Lower lobe of right lung (tissue), 2 donors: ENCODE results near the gene ELOVL1. TPM values are rescaled to one million over a fixed set of nuclear protein-coding genes. Genes with fewer than 3 reads are reported as not detected.

Experiments
- ATAC-seq, 2 donors: fragments of 200-7000 bp; cut with Tn5 transposase; one replicate each; pipeline ENCODE4 v1.9.1; 2020 to 2022; ENCODE audit warnings: mild to moderate bottlenecking in 2 of 2, moderate library complexity in 2 of 2
- DNase-seq: peaks from one replicate; pipeline ENCODE4 v3.0.0-alpha.2; 2020
- H3K27ac ChIP-seq: fragments of 200-600 bp; one replicate; pipeline ENCODE4 v1.8.0; 2022
- H3K27me3 ChIP-seq: fragments of 200-600 bp; one replicate; pipeline ENCODE4 v1.8.0; 2022; ENCODE audit warnings: low read depth
- H3K36me3 ChIP-seq: fragments of 200-600 bp; one replicate; pipeline ENCODE4 v1.8.0; 2022; ENCODE audit warnings: mild to moderate bottlenecking
- H3K4me1 ChIP-seq: fragments of 200-600 bp; one replicate; pipeline ENCODE4 v1.8.0; 2022
- H3K4me3 ChIP-seq: fragments of 200-600 bp; one replicate; pipeline ENCODE4 v1.8.0; 2022; ENCODE audit warnings: mild to moderate bottlenecking
- H3K9me3 ChIP-seq: fragments of 200-600 bp; one replicate; pipeline ENCODE4 v1.8.0; 2022
- CTCF ChIP-seq: fragments of 200-600 bp; IDR thresholded peaks from one replicate; pipeline ENCODE4 v1.8.0; 2022; ENCODE audit warnings: antibody characterized with exemption, mild to moderate bottlenecking
- intact Hi-C: fragments of 100-400 bp; cut with DNase I; formaldehyde crosslinking; loops from one replicate; pipeline ENCODE4 v1.11.0; 2022
- total RNA-seq: library from RNA; stranded (reverse); fragmentation: NEBNext Ultra II Directional; extraction: Animal tissue kit (Norgen Biotek cat#: 25700); gene quantifications from one replicate; pipeline ENCODE4 v1.2.1, GENCODE V29; 2021
- donor health status: DM: no; HTN: yes; CAD: no; lungs with severe emphysema.

The ELOVL1 gene
- total RNA-seq, 1 donor from 2014 or later: 99.8 TPM

GRCh38 chr1:43358746-43359693, 8.8 kb downstream of the ELOVL1 start, which contains the start of gene CDC20:
Gene CDC20 (plus strand): TSS chr1:43358981. CDS start chr1:43359216, 235 bp downstream.
- Histone ChIP-seq H3K9me3 (no peaks in the 10 kb centered on the region), H3K4me1 (peaks cover 14% of the 10 kb centered on the region), H3K27me3 (no peaks in the 10 kb centered on the region), H3K4me3 (peak within 1 kb of the TSS; percentile 83), H3K36me3 (peaks cover 35% of the 10 kb centered on the region), H3K27ac (peak within 1 kb of the TSS; percentile 97)
- DNase-seq (peak; percentile 99), ATAC-seq (peak; percentile 98 to 99)
- TF ChIP-seq CTCF: no peak
- intact Hi-C loops: loop anchor here (10.0 kb wide), 1 partner anchor 124 kb away; no protein-coding TSS in a partner anchor

DNA sequence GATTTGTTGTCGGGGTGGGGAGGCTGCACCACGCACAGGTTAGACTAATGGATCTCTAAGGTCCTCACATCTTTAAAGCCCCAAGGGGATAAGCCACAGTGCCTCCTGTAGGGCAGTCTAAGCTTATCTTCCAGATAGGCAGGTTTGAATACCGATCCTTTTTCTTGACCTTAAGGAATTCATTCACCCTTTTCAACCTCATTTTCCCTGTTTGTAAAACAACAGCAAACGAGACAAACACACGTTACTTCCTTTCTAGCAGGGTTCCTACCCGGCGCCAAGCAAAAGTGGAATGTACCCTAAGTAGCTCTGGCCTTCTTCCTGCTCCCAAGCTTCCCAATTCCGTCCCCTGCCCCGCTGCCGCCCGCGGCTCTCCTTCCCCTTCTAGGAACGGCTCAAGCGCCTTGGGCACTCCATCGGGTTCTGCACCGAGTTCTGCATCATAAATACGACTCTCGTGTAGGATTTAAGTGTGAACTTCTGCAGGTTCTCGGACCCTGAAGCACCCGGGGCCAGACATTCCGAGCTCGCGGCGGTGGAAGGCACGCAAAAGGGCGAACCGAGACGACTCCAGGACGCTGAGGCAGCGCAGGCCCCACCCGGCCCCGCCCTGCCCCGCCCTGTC, 9.6 kb downstream of the ELOVL1 start:
- H3K4me1 ChIP-seq: peaks cover 14% of the 10 kb centered on the region
- DNase-seq (no peak), ATAC-seq (peak; percentile 74 to 78)
- intact Hi-C loops: loop anchor here (10.0 kb wide), 1 partner anchor 123 kb away; no protein-coding TSS in a partner anchor
- H3K27me3 ChIP-seq: no peaks in the 10 kb centered on the region
- peak; percentile 51 for TF ChIP-seq CTCF
- H3K27ac ChIP-seq: peak overlapping the region; percentile 97
- no peaks in the 10 kb centered on the region for H3K9me3 ChIP-seq
- peaks cover 28% of the 10 kb centered on the region for H3K36me3 ChIP-seq
- H3K4me3 ChIP-seq: peak overlapping the region; percentile 83

DNA sequence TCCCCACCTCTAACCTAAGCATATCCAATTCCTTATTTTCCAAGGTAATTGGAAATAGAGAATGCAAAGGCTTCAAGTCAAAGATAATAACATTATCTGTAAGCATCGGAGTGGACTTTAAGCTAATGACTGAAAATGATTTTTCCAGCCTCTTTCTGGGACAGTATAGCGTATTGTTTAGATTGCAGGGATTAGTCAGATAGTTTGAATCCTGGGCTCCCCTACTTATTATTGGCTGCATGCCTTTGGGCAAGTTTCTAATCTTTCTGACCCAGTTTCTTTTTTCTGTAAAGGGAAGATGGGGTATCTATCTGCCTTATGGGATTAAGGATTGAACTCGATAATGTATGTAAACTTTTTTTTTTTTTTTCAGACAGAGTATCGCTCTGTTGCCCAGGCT, 10.6 kb downstream of the ELOVL1 start:
- Histone ChIP-seq H3K27ac (no peak overlapping the region), H3K36me3 (peaks cover 18% of the 10 kb centered on the region), H3K27me3 (no peaks in the 10 kb centered on the region), H3K4me1 (peaks cover 14% of the 10 kb centered on the region), H3K9me3 (no peaks in the 10 kb centered on the region), H3K4me3 (no peak overlapping the region)
- ATAC-seq: no peak
- no peak for TF ChIP-seq CTCF
- DNase-seq: no peak
- intact Hi-C loops: loop anchor here (10.0 kb wide), 1 partner anchor 122 kb away; no protein-coding TSS in a partner anchor

DNA sequence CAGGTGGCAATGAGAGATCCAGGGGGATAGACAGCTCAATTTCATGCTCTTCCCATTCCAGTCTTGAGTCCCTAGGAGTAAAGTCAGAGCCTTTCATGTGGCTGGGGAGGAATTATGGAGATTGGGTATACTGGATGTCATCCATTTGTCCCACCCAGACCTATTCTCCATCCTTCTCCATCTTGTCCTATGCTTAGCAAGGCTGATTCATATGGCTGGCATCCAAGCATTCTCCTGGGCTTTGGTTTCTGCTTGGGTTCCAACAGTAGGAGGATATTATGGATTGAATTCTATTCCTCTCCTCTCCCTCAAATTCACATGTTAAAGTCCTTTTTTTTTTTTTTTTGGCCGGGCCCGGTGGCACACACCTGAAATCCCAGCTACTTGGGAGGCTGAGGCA, 12.9 kb downstream of the ELOVL1 start:
- intact Hi-C loops: loop anchor here (10.0 kb wide), 1 partner anchor 120 kb away; no protein-coding TSS in a partner anchor
- no peak for TF ChIP-seq CTCF
- Histone ChIP-seq H3K4me3 (no peak overlapping the region), H3K36me3 (no peaks in the 10 kb centered on the region), H3K27me3 (no peaks in the 10 kb centered on the region), H3K27ac (no peak overlapping the region), H3K9me3 (no peaks in the 10 kb centered on the region), H3K4me1 (peaks cover 14% of the 10 kb centered on the region)
- DNase-seq (no peak), ATAC-seq (no peak)

- ATAC-seq: no peak
- Histone ChIP-seq H3K27me3 (no peaks in the 10 kb centered on the region), H3K4me3 (no peak overlapping the region), H3K27ac (no peak overlapping the region), H3K9me3 (no peaks in the 10 kb centered on the region), H3K36me3 (no peaks in the 10 kb centered on the region), H3K4me1 (peaks cover 19% of the 10 kb centered on the region)
- intact Hi-C loops: loop anchor here (10.0 kb wide), 1 partner anchor 120 kb away; no protein-coding TSS in a partner anchor
- TF ChIP-seq CTCF: no peak
- no peak for DNase-seq
Observed at GRCh38 chr1:43354471-43354870, 13.3 kb downstream of the ELOVL1 start.
